Upper lobe of right lung (tissue), 1 donor: ENCODE measurements around the gene C1orf87. TPM values are rescaled to one million over a fixed set of nuclear protein-coding genes. Genes with fewer than 3 reads are reported as not detected.

ENCODE experiments used
- ATAC-seq: fragments of 200-7000 bp; cut with Tn5 transposase; one replicate; pipeline ENCODE4 v1.9.1; 2020; ENCODE audit warnings: mild to moderate bottlenecking, moderate library complexity
- DNase-seq: peaks from one replicate; pipeline ENCODE4 v3.0.0-alpha.2; 2020
- H3K27ac ChIP-seq: fragments of 200-600 bp; one replicate; pipeline ENCODE4 v1.8.0; 2022
- H3K27me3 ChIP-seq: fragments of 200-600 bp; one replicate; pipeline ENCODE4 v1.8.0; 2022; ENCODE audit warnings: mild to moderate bottlenecking
- H3K36me3 ChIP-seq: fragments of 200-600 bp; one replicate; pipeline ENCODE4 v1.8.0; 2022
- H3K4me1 ChIP-seq: fragments of 200-600 bp; one replicate; pipeline ENCODE4 v1.8.0; 2022
- H3K4me3 ChIP-seq: fragments of 200-600 bp; one replicate; pipeline ENCODE4 v1.8.0; 2022; ENCODE audit warnings: mild to moderate bottlenecking
- H3K9me3 ChIP-seq: fragments of 200-600 bp; one replicate; pipeline ENCODE4 v1.8.0; 2022
- CTCF ChIP-seq: fragments of 200-600 bp; IDR thresholded peaks from one replicate; pipeline ENCODE4 v1.8.0; 2022; ENCODE audit warnings: antibody characterized with exemption
- intact Hi-C: fragments of 100-400 bp; cut with DNase I; formaldehyde crosslinking; loops from one replicate; pipeline ENCODE4 v1.11.0; 2022
- total RNA-seq: library from RNA; stranded (reverse); fragmentation: NEBNext Ultra II Directional; extraction: Animal tissue kit (Norgen Biotek cat#: 25700); gene quantifications from one replicate; pipeline ENCODE4 v1.2.1, GENCODE V29; 2021
- donor health status: DM: no; HTN: yes; CAD: no; lungs with severe emphysema.

C1orf87 gene
- total RNA-seq, 1 donor from 2014 or later, result 1.7 TPM

DNA sequence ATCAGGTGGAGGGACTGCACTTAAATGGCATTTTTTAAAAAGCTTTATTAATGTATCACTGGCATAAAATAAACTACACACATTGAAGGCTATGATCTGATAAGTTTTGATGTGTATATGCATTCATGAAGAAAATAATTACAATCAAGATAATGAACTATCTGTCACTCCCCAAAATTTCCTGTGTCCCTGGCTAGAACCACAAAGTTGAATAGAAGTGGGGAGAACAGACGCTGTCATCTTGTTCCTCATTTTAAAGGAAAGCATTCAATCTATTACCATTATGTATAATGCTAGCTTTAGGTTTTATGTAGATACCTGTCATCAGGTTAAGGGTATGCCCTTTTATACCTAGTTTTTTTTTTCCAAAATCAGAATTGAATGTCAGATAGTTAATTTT, 38.1 kb upstream of the C1orf87 start:
- Histone ChIP-seq H3K27ac (no peak overlapping the region), H3K9me3 (no peaks in the 10 kb centered on the region), H3K4me1 (no peaks in the 10 kb centered on the region), H3K36me3 (no peaks in the 10 kb centered on the region), H3K4me3 (no peak overlapping the region), H3K27me3 (no peaks in the 10 kb centered on the region)
- ATAC-seq, result no peak
- intact Hi-C loops, result no loop called here
- DNase-seq, result no peak
- no peak for TF ChIP-seq CTCF

GRCh38 chr1:60111118-60111517, 37.5 kb upstream of the C1orf87 start:
- no peak for TF ChIP-seq CTCF
- no peaks in the 10 kb centered on the region for H3K36me3 ChIP-seq
- intact Hi-C loops, result no loop called here
- H3K27ac ChIP-seq, result no peak overlapping the region
- no peaks in the 10 kb centered on the region for H3K27me3 ChIP-seq
- H3K9me3 ChIP-seq, result no peaks in the 10 kb centered on the region
- ATAC-seq (no peak), DNase-seq (no peak)
- no peak overlapping the region for H3K4me3 ChIP-seq
- H3K4me1 ChIP-seq, result no peaks in the 10 kb centered on the region

DNA sequence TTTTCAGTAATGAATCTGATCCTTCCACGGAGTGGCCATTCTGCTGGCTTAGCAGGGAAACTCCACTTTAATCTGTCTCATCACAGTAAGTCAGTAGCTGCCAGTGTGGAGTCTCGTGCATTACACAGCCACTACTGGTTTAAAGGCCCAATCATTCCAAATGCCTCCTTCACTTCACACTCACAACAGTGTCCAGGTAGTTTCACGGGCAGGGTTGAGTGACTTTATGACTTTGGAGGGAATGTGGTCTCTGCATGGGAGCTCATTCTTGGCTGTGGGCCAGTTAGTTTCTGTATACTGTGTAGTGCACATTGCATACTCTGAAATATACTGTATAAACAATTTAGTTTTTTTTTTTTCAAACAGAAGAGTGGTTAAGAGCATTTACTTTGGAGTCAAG, 34.6 kb upstream of the C1orf87 start:
- no peak for TF ChIP-seq CTCF
- DNase-seq (no peak), ATAC-seq (no peak)
- intact Hi-C loops, result no loop called here
- Histone ChIP-seq H3K4me3 (no peak overlapping the region), H3K9me3 (no peaks in the 10 kb centered on the region), H3K27ac (no peak overlapping the region), H3K4me1 (no peaks in the 10 kb centered on the region), H3K27me3 (no peaks in the 10 kb centered on the region), H3K36me3 (no peaks in the 10 kb centered on the region)

DNA sequence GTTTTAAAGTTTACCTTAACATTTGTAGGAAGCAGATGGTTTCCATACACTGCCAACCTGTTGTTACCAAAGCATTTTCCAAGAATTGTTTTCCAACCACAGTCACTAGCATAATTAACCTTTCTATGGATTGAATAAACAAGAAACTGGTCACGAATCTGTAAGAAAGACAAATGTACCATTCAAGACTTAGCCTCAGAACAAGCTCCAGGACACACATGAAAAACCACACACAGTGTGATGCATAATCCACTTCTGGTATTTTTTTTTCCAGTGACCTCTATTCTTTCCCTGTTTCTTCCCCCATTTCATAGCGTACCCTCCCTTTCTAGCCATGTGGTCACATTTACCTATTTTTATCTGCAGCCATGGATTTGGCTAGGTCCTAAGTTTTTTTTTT, 29.6 kb upstream of the C1orf87 start:
- Histone ChIP-seq H3K4me1 (no peaks in the 10 kb centered on the region), H3K27ac (no peak overlapping the region), H3K36me3 (no peaks in the 10 kb centered on the region), H3K4me3 (no peak overlapping the region), H3K9me3 (no peaks in the 10 kb centered on the region), H3K27me3 (no peaks in the 10 kb centered on the region)
- no peak for TF ChIP-seq CTCF
- ATAC-seq (no peak), DNase-seq (no peak)
- intact Hi-C loops, result no loop called here

DNA sequence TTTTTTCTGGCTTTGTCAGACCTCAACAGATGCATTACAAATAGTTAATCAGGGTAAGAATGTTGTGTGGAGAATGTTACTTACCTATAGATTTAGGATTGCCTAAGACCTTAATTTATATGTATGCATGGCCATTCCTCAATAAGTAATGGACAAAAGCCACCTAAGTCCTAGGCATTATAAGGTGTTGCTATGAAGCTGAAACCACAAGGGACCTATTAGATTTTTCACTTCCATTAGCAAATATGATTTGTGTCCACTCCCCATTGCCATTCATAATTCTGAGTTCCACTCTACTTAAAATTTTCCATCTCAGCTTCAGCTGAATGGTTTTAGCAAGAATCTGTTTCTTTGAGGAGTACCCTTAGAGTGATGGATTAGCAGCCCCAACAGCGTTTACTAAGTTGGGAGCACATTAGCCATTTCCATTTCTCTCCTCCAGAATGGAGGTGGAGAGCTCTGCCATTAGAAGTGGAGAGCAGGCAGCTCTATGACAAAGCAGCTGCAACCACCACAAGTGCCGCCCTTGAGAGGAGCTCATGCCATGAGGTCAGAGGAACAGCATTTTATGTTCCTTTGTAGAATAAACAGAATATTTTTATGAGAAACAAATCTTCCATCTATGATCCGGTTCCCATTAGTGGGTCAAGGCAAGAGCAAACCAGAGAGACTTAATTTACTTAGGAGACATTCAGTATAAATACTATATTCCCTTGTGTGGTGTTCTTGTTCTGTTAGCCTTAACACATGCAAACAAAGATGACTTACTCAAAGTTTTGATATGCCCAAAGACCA, 28.9 kb upstream of the C1orf87 start:
- Histone ChIP-seq H3K27me3 (no peaks in the 10 kb centered on the region), H3K9me3 (no peaks in the 10 kb centered on the region), H3K36me3 (no peaks in the 10 kb centered on the region), H3K4me1 (no peaks in the 10 kb centered on the region), H3K27ac (no peak overlapping the region), H3K4me3 (no peak overlapping the region)
- no peak for TF ChIP-seq CTCF
- DNase-seq, result no peak
- intact Hi-C loops, result no loop called here
- no peak for ATAC-seq

GRCh38 chr1:60101516-60101915, 27.9 kb upstream of the C1orf87 start:
- intact Hi-C loops, result no loop called here
- ATAC-seq (no peak), DNase-seq (no peak)
- H3K27me3 ChIP-seq, result no peaks in the 10 kb centered on the region
- H3K9me3 ChIP-seq, result no peaks in the 10 kb centered on the region
- H3K4me3 ChIP-seq, result no peak overlapping the region
- TF ChIP-seq CTCF, result no peak
- no peaks in the 10 kb centered on the region for H3K4me1 ChIP-seq
- no peaks in the 10 kb centered on the region for H3K36me3 ChIP-seq
- H3K27ac ChIP-seq, result no peak overlapping the region
